Measurements from ENCODE around the gene TRIM71.

- TF ChIP-seq KLF11 (CRISPR knock-in tag; IDR thresholded peaks at IDR 0.05) = no peak
- no peak for TF ChIP-seq SUZ12 (IDR thresholded peaks at IDR 0.05; ENCODE audit: low read depth, low read length)
These were observed 1.2 kb downstream of the TRIM71 start for GRCh38 chr3:32818970-32819511.

Data from HepG2 (cell line).